Neural cell (in vitro differentiated cells): Measurements from ENCODE around the gene PCCA. TPM values are rescaled to one million over a fixed set of nuclear protein-coding genes. Genes with fewer than 3 reads are reported as not detected.

Experiments
- H2AFZ ChIP-seq: fragments of 200-600, 300-800 bp; sonication (generic), shearing (Covaris generic); 2 replicates; pipeline ENCODE4 v1.6.0; 2014; ENCODE audit warnings: low read depth, mild to moderate bottlenecking, antibody characterized with exemption, low read length, moderate library complexity
- H3F3A ChIP-seq: fragments of 200-600 bp; shearing (Covaris generic); 2 replicates; pipeline ENCODE4 v1.6.1; 2016; ENCODE audit warnings: mild to moderate bottlenecking, moderate library complexity, mixed read lengths, antibody characterized with exemption, low read length; ENCODE audit not compliant: insufficient read depth, poor library complexity, severe bottlenecking
- H3K27ac ChIP-seq: fragments of 200-600, 300-800 bp; sonication (generic), shearing (Covaris generic); 2 replicates; pipeline ENCODE4 v1.5.1; 2014; ENCODE audit warnings: mild to moderate bottlenecking, low read length, moderate library complexity
- H3K27me3 ChIP-seq: fragments of 300-800, 200-600 bp; sonication (generic), shearing (Covaris generic); 2 replicates; pipeline ENCODE4 v1.6.0; 2014; ENCODE audit warnings: mild to moderate bottlenecking, low read depth, low read length, moderate library complexity; ENCODE audit not compliant: insufficient read depth
- H3K36me3 ChIP-seq: fragments of 300-800, 200-600 bp; sonication (generic), shearing (Covaris generic); 2 replicates; pipeline ENCODE4 v1.5.1; 2014; ENCODE audit warnings: mild to moderate bottlenecking, antibody characterized with exemption, low read length, moderate library complexity; ENCODE audit not compliant: insufficient read depth
- H3K4me2 ChIP-seq: fragments of 300-800, 200-600 bp; sonication (generic), shearing (Covaris generic); 2 replicates; pipeline ENCODE4 v1.6.0; 2014; ENCODE audit warnings: mild to moderate bottlenecking, low read length
- H3K4me3 ChIP-seq: fragments of 300-800, 200-600 bp; sonication (generic), shearing (Covaris generic); 2 replicates; pipeline ENCODE4 v1.5.1; 2014; ENCODE audit warnings: mild to moderate bottlenecking, low read length, moderate library complexity
- H3K79me2 ChIP-seq: fragments of 200-600 bp; shearing (Covaris generic); replicated peaks from 2 replicates; pipeline ENCODE4 v1.6.0; 2014; ENCODE audit warnings: mild to moderate bottlenecking, low read length, moderate library complexity; ENCODE audit not compliant: insufficient read depth
- H3K9ac ChIP-seq: fragments of 300-800, 200-600 bp; sonication (generic), shearing (Covaris generic); 2 replicates; pipeline ENCODE4 v1.6.1; 2016; ENCODE audit warnings: mild to moderate bottlenecking, low read length, mixed read lengths
- H3K9me2 ChIP-seq: fragments of 200-600 bp; shearing (Covaris generic); 2 replicates; pipeline ENCODE4 v1.6.1; 2016; ENCODE audit warnings: mild to moderate bottlenecking, low read length, mixed read lengths; ENCODE audit not compliant: insufficient read depth
- H3K9me3 ChIP-seq: fragments of 200-600, 300-800 bp; sonication (generic), shearing (Covaris generic); 2 replicates; pipeline ENCODE4 v1.6.1; 2016; ENCODE audit warnings: mild to moderate bottlenecking, mixed run types, low read length, moderate library complexity, mixed read lengths
- H4K20me1 ChIP-seq: fragments of 200-600 bp; shearing (Covaris generic); 2 replicates; pipeline ENCODE4 v1.6.1; 2016; ENCODE audit warnings: mild to moderate bottlenecking, mixed run types; ENCODE audit not compliant: insufficient read depth
- CTCF ChIP-seq: fragments of 450-650 bp; IDR thresholded peaks from 2 replicates; pipeline ENCODE4 v1.5.1; 2014; ENCODE audit warnings: antibody characterized with exemption, mild to moderate bottlenecking, moderate library complexity; ENCODE audit not compliant: poor library complexity, severe bottlenecking
- EP300 ChIP-seq: fragments of 450-650 bp; conservative IDR thresholded peaks from 2 replicates; pipeline ENCODE4 v1.6.1; 2014; ENCODE audit warnings: antibody characterized with exemption, mild to moderate bottlenecking, moderate library complexity; ENCODE audit not compliant: poor library complexity, severe bottlenecking
- EZH2 ChIP-seq: fragments of 200-600, 300-800 bp; shearing (Covaris generic), sonication (generic); IDR thresholded peaks from 2 replicates; pipeline ENCODE4 v1.6.1; 2014; ENCODE audit warnings: antibody characterized with exemption, low read length, borderline replicate concordance, mild to moderate bottlenecking; ENCODE audit not compliant: insufficient read depth, poor library complexity, severe bottlenecking
- MXI1 ChIP-seq: fragments of 450-650 bp; conservative IDR thresholded peaks from 2 replicates; pipeline ENCODE4 v1.6.1; 2014; ENCODE audit warnings: antibody characterized with exemption, mild to moderate bottlenecking; ENCODE audit not compliant: poor library complexity, severe bottlenecking
- POLR2AphosphoS5 ChIP-seq: IDR thresholded peaks from 2 replicates; pipeline ENCODE4 v1.6.1; 2012
- RAD21 ChIP-seq: fragments of 450-650 bp; conservative IDR thresholded peaks from 2 replicates; pipeline ENCODE4 v1.6.1; 2014; ENCODE audit warnings: antibody characterized with exemption, mild to moderate bottlenecking, moderate library complexity
- REST ChIP-seq: IDR thresholded peaks from 2 replicates; pipeline ENCODE4 v1.6.1; 2012; ENCODE audit warnings: borderline replicate concordance
- SMC3 ChIP-seq: fragments of 450-650 bp; conservative IDR thresholded peaks from 2 replicates; pipeline ENCODE4 v1.6.1; 2014; ENCODE audit warnings: antibody characterized with exemption, mild to moderate bottlenecking, moderate library complexity; ENCODE audit not compliant: poor library complexity
- TAF1 ChIP-seq: IDR thresholded peaks from 2 replicates; pipeline ENCODE4 v1.6.1; 2012; ENCODE audit warnings: low read depth
- polyA plus RNA-seq: library from polyadenylated mRNA; depleted of rRNA; stranded (reverse); fragments of >200 nt; gene quantifications from 2 replicates; pipeline ENCODE4 v1.2.3, GENCODE V29; 2014

Gene PCCA
- polyA plus RNA-seq, 1 donor from 2014 or later, result 17.0 TPM

GRCh38 chr13:100106005-100106404, 17.1 kb downstream of the PCCA start:
- no peaks in the 10 kb centered on the region for H3F3A ChIP-seq
- no peaks in the 10 kb centered on the region for H3K27me3 ChIP-seq
- H3K27ac ChIP-seq, result no peak overlapping the region
- no peak overlapping the region for H2AFZ ChIP-seq
- H3K4me2 ChIP-seq, result no peak overlapping the region
- no peak overlapping the region for H3K4me3 ChIP-seq
- peaks cover 22% of the 10 kb centered on the region for H3K79me2 ChIP-seq
- TF ChIP-seq REST (no peak), EP300 (no peak), RAD21 (no peak), TAF1 (no peak), EZH2 (no peak)
- no peaks in the 10 kb centered on the region for H3K9me2 ChIP-seq
- H4K20me1 ChIP-seq, result no peaks in the 10 kb centered on the region
- no peaks in the 10 kb centered on the region for H3K36me3 ChIP-seq
- H3K9me3 ChIP-seq, result no peaks in the 10 kb centered on the region
- H3K9ac ChIP-seq, result no peak overlapping the region

- no peaks in the 10 kb centered on the region for H3K27me3 ChIP-seq
- no peaks in the 10 kb centered on the region for H3F3A ChIP-seq
- TF ChIP-seq REST (no peak), SMC3 (no peak), MXI1 (no peak), TAF1 (no peak), POLR2AphosphoS5 (no peak), EP300 (no peak), CTCF (no peak), EZH2 (no peak), RAD21 (no peak)
- H3K4me2 ChIP-seq, result no peak overlapping the region
- H4K20me1 ChIP-seq, result no peaks in the 10 kb centered on the region
- H3K79me2 ChIP-seq, result peaks cover 17% of the 10 kb centered on the region
- no peak overlapping the region for H3K4me3 ChIP-seq
- H3K9me3 ChIP-seq, result no peaks in the 10 kb centered on the region
- H3K36me3 ChIP-seq, result no peaks in the 10 kb centered on the region
- no peak overlapping the region for H2AFZ ChIP-seq
- no peak overlapping the region for H3K27ac ChIP-seq
- no peak overlapping the region for H3K9ac ChIP-seq
- H3K9me2 ChIP-seq, result no peaks in the 10 kb centered on the region
Measured at GRCh38 chr13:100106705-100107104, 17.8 kb downstream of the PCCA start.
